H9 (cell line): ENCODE results near the gene SLC22A6. TPM values are rescaled to one million over a fixed set of nuclear protein-coding genes. Genes with fewer than 3 reads are reported as not detected.

ENCODE experiments used
- DNase-seq: peaks from one replicate; pipeline ENCODE4 v3.0.0-alpha.2; 2017
- H2AFZ ChIP-seq: one replicate; pipeline ENCODE4 v1.6.1; 2013; ENCODE audit warnings: mild to moderate bottlenecking, low read length, control low read depth, moderate library complexity
- H2AK5ac ChIP-seq: 2 replicates; pipeline ENCODE4 v1.6.1; 2013; ENCODE audit warnings: low read length, control low read depth, mixed read lengths; ENCODE audit not compliant: insufficient read length
- H2BK120ac ChIP-seq: one replicate; pipeline ENCODE4 v1.6.1; 2013; ENCODE audit warnings: low read depth, mild to moderate bottlenecking, low read length, control low read depth, inconsistent platforms; ENCODE audit not compliant: poor library complexity, severe bottlenecking
- H2BK12ac ChIP-seq: 2 replicates; pipeline ENCODE4 v1.6.1; 2013; ENCODE audit warnings: low read length, control low read depth, mixed read lengths, low read depth; ENCODE audit not compliant: insufficient read length
- H2BK15ac ChIP-seq: 2 replicates; pipeline ENCODE4 v1.6.1; 2013; ENCODE audit warnings: low read depth, low read length, control low read depth
- H2BK20ac ChIP-seq: one replicate; pipeline ENCODE4 v1.6.1; 2013; ENCODE audit warnings: low read depth, mild to moderate bottlenecking, low read length, control low read depth, inconsistent platforms; ENCODE audit not compliant: poor library complexity, severe bottlenecking
- H2BK5ac ChIP-seq: 2 replicates; pipeline ENCODE4 v1.6.1; 2013; ENCODE audit warnings: low read length, control low read depth, mixed read lengths; ENCODE audit not compliant: insufficient read length
- H3K14ac ChIP-seq: 2 replicates; pipeline ENCODE4 v1.6.1; 2013; ENCODE audit warnings: low read length, control low read depth; ENCODE audit not compliant: insufficient read depth
- H3K18ac ChIP-seq: 2 replicates; pipeline ENCODE4 v1.6.1; 2013; ENCODE audit warnings: low read depth, mild to moderate bottlenecking, mixed read lengths, low read length, control low read depth; ENCODE audit not compliant: insufficient read length
- H3K23ac ChIP-seq: 2 replicates; pipeline ENCODE4 v1.6.1; 2013; ENCODE audit warnings: low read length, control low read depth, mixed read lengths, low read depth; ENCODE audit not compliant: insufficient read length
- H3K23me2 ChIP-seq: 2 replicates; pipeline ENCODE4 v1.6.1; 2013; ENCODE audit warnings: low read depth, mild to moderate bottlenecking, mixed read lengths, low read length, control low read depth; ENCODE audit not compliant: insufficient read length, poor library complexity, severe bottlenecking
- H3K27ac ChIP-seq: 2 replicates; pipeline ENCODE4 v1.5.1; 2013; ENCODE audit warnings: low read length, control low read depth, mixed read lengths, low read depth; ENCODE audit not compliant: insufficient read length
- H3K27me3 ChIP-seq: 2 replicates; pipeline ENCODE4 v1.6.1; 2013; ENCODE audit warnings: low read length, control low read depth, inconsistent platforms; ENCODE audit not compliant: insufficient read depth
- H3K4ac ChIP-seq: 2 replicates; pipeline ENCODE4 v1.6.1; 2013; ENCODE audit warnings: low read depth, mild to moderate bottlenecking, control low read depth, inconsistent platforms, low read length, moderate library complexity
- H3K4me1 ChIP-seq: 2 replicates; pipeline ENCODE4 v1.6.1; 2013; ENCODE audit warnings: low read length, control low read depth, inconsistent platforms; ENCODE audit not compliant: insufficient read depth
- H3K4me2 ChIP-seq: 2 replicates; pipeline ENCODE4 v1.6.1; 2013; ENCODE audit warnings: low read length, control low read depth, mixed read lengths; ENCODE audit not compliant: insufficient read length, insufficient read depth
- H3K56ac ChIP-seq: 2 replicates; pipeline ENCODE4 v1.6.1; 2013; ENCODE audit warnings: low read depth, mild to moderate bottlenecking, mixed read lengths, low read length, control low read depth; ENCODE audit not compliant: insufficient read length
- H3K79me1 ChIP-seq: 2 replicates; pipeline ENCODE4 v1.6.1; 2013; ENCODE audit warnings: low read depth, mild to moderate bottlenecking, moderate library complexity, low read length, control low read depth, inconsistent platforms; ENCODE audit not compliant: insufficient read depth, poor library complexity, severe bottlenecking
- H3K79me2 ChIP-seq: 2 replicates; pipeline ENCODE4 v1.6.1; 2013; ENCODE audit warnings: low read length, control low read depth, inconsistent platforms; ENCODE audit not compliant: insufficient read depth
- H3K9ac ChIP-seq: 2 replicates; pipeline ENCODE4 v1.6.1; 2013; ENCODE audit warnings: low read length, control low read depth, mixed read lengths; ENCODE audit not compliant: insufficient read length; ENCODE audit errors: extremely low read depth
- H3K9me3 ChIP-seq: one replicate; pipeline ENCODE4 v1.6.1; 2013; ENCODE audit warnings: low read depth, low read length, inconsistent platforms; ENCODE audit not compliant: control insufficient read depth
- H3T11ph ChIP-seq: one replicate; pipeline ENCODE4 v1.6.1; 2013; ENCODE audit warnings: mild to moderate bottlenecking, low read length, control low read depth, inconsistent platforms
- H4K20me1 ChIP-seq: one replicate; pipeline ENCODE4 v1.6.1; 2013; ENCODE audit not compliant: control insufficient read depth, insufficient read length, insufficient read depth
- H4K5ac ChIP-seq: 2 replicates; pipeline ENCODE4 v1.6.1; 2013; ENCODE audit warnings: low read depth, mild to moderate bottlenecking, mixed read lengths, low read length, control low read depth; ENCODE audit not compliant: insufficient read length
- H4K8ac ChIP-seq: replicated peaks from 2 replicates; pipeline ENCODE4 v1.6.1; 2013; ENCODE audit warnings: low read length, control low read depth, mixed read lengths, low read depth; ENCODE audit not compliant: insufficient read length
- H4K91ac ChIP-seq: 2 replicates; pipeline ENCODE4 v1.6.1; 2013; ENCODE audit warnings: low read depth, mild to moderate bottlenecking, moderate library complexity, mixed read lengths, low read length, control low read depth; ENCODE audit not compliant: insufficient read length
- H3K27ac Mint-ChIP-seq, 3 experiments: 2 replicates in 2 of 3; 3 replicates in 1 of 3; pipeline ENCODE4 v1.8.0; 2020 to 2021; ENCODE audit warnings: mixed read lengths in 3 of 3, mild to moderate bottlenecking in 1 of 3, moderate library complexity in 1 of 3
- H3K27me3 Mint-ChIP-seq: 2 replicates; pipeline ENCODE4 v1.8.0; 2021; ENCODE audit warnings: low read depth, mild to moderate bottlenecking, moderate library complexity, mixed read lengths
- H3K36me3 Mint-ChIP-seq, 3 experiments: 2 replicates in 2 of 3; 3 replicates in 1 of 3; pipeline ENCODE4 v1.8.0; 2020 to 2021; ENCODE audit warnings: low read depth in 3 of 3, mixed read lengths in 3 of 3; ENCODE audit not compliant: insufficient read depth in 1 of 3
- H3K4me1 Mint-ChIP-seq, 2 experiments: 2 replicates each; pipeline ENCODE4 v1.8.0; 2020; ENCODE audit warnings: mixed read lengths in 2 of 2
- H3K4me3 Mint-ChIP-seq, 2 experiments: 2 replicates in 1 of 2; 3 replicates in 1 of 2; pipeline ENCODE4 v1.8.0; 2020 to 2021; ENCODE audit warnings: mild to moderate bottlenecking in 2 of 2, mixed read lengths in 2 of 2, moderate library complexity in 1 of 2
- H3K9me3 Mint-ChIP-seq, 2 experiments: 2 replicates in 1 of 2; 3 replicates in 1 of 2; pipeline ENCODE4 v1.8.0; 2020; ENCODE audit warnings: mild to moderate bottlenecking in 2 of 2, mixed read lengths in 2 of 2, moderate library complexity in 1 of 2
- CTCF ChIP-seq: fragments of 200-600 bp; sonication (generic); conservative IDR thresholded peaks from 3 replicates; pipeline ENCODE4 v1.8.0; 2021; ENCODE audit warnings: antibody characterized with exemption, mild to moderate bottlenecking
- WGBS: extraction: QIAGEN DNeasy Blood & Tissue Kit; methylation state at CpG from one replicate; pipeline ENCODE4 v1.1.7; 2013; ENCODE audit warnings: missing lambda C conversion rate, low lambda C conversion rate, mixed read lengths; ENCODE audit not compliant: insufficient read length; ENCODE audit errors: extremely low coverage; 5-methylcytosine and 5-hydroxymethylcytosine counted together
- total RNA-seq: library from RNA; stranded (reverse); gene quantifications from 2 replicates; pipeline ENCODE4 v1.2.1, GENCODE V29; 2021

SLC22A6 gene
- total RNA-seq, 1 experiment from 2014 or later, result not detected

- Histone ChIP-seq H2BK12ac (no peak overlapping the region), H3K23me2 (no peaks in the 10 kb centered on the region), H2AK5ac (no peak overlapping the region), H2BK5ac (no peak overlapping the region), H3K27ac (no peak overlapping the region), H2BK120ac (no peak overlapping the region), H3K23ac (no peak overlapping the region), H4K8ac (no peak overlapping the region), H3K18ac (no peak overlapping the region), H3T11ph (no peak overlapping the region), H3K9ac (no peak overlapping the region), H3K4me1 (no peaks in the 10 kb centered on the region; the same call in 1 of the 2 replicates), H3K56ac (no peak overlapping the region), H3K27me3 (no peaks in the 10 kb centered on the region), H3K4ac (no peak overlapping the region), H3K14ac (no peak overlapping the region), H3K4me2 (no peak overlapping the region), H3K9me3 (no peaks in the 10 kb centered on the region), H3K79me2 (no peaks in the 10 kb centered on the region), H2BK20ac (no peak overlapping the region), H4K20me1 (no peaks in the 10 kb centered on the region), H2AFZ (no peak overlapping the region), H3K79me1 (no peaks in the 10 kb centered on the region), H4K5ac (no peak overlapping the region), H4K91ac (no peak overlapping the region), H2BK15ac (no peak overlapping the region)
- no peak for TF ChIP-seq CTCF
- Mint-ChIP-seq H3K4me3 (no peak overlapping the region), H3K27ac (no peak overlapping the region; a peak in 1 of 7 replicates), H3K4me1 (peaks cover 28 to 39% of the 10 kb centered on the region in 2 experiments), H3K36me3 (no peaks in the 10 kb centered on the region; a peak in 1 of 7 replicates), H3K9me3 (no peaks in the 10 kb centered on the region; a peak in 1 of 5 replicates), H3K27me3 (peaks cover 20% of the 10 kb centered on the region; the same call in 1 of the 2 replicates)
- no CpG with 5 or more reads among the region's 8 CpGs for WGBS
- no peak for DNase-seq
Observed at GRCh38 chr11:63017306-63017974, 32.7 kb upstream of the SLC22A6 start.
